Measurements from ENCODE around the gene STX4.

- TF ChIP-seq POLR2A (IDR thresholded peaks at IDR 0.05; ENCODE audit: low read depth, low read length) (no peak), POLR2AphosphoS5 (IDR thresholded peaks at IDR 0.05; ENCODE audit: low read depth, low read length) (no peak)
These were observed 18.8 kb downstream of the STX4 start for GRCh38 chr16:31052114-31052513.
